Measurements from ENCODE around the gene TLNRD1.

- TF ChIP-seq CTCF (IDR thresholded peaks at IDR 0.05) (no peak), POLR2A (IDR thresholded peaks at IDR 0.05) (no peak)
These were observed 53.5 kb downstream of the TLNRD1 start for GRCh38 chr15:81054236-81054635.
